Frontal cortex (tissue), 4 donors: Measurements from ENCODE around the gene TRIM33. TPM values are rescaled to one million over a fixed set of nuclear protein-coding genes. Genes with fewer than 3 reads are reported as not detected.
"Not testable (repeated sequence)": the region's sequence is repeated elsewhere in the genome, so short reads cannot be mapped to it uniquely, and the experiment has no call there.

ENCODE experiments used
- DNase-seq, 2 donors: peaks; one replicate each; pipeline ENCODE4 v3.0.0; 2012; ENCODE audit warnings: low spot score in 2 of 2
- FAIRE-seq: peaks from 2 replicates; lab custom pipeline; 2012; peaks lifted over from hg19 to GRCh38; lab: Jason Lieb, UNC
- total RNA-seq: library from RNA; depleted of rRNA; stranded (reverse); fragments of >200 nt; gene quantifications from one replicate; pipeline ENCODE4 v1.2.3, GENCODE V29; 2014
- donor health status: control.
- donor health status: control.
- donor health status: control.

Gene TRIM33
- total RNA-seq, 1 donor from 2014 or later = 74.6 TPM

DNA sequence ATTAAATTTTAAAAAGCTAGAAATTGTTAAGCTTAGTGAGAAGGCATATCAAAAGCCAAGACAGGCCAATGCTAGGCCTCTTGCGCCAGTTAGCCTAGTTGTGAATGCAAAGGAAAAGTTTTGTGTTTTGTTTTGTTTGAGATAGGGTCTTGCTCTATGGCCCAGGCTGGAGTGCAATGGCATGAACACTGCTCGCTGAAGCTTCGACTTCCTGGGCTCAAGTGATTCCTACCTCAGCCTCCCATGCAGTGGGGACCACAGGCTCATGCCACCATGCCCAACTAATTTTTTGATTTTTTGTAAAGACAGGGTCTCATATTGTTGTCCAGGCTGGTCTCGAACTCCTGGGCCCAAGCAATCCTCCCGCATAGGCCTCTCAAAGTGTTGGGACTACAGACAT lies 40.3 kb downstream of the TRIM33 start:
- no peak for FAIRE-seq
- DNase-seq = no peak

DNA sequence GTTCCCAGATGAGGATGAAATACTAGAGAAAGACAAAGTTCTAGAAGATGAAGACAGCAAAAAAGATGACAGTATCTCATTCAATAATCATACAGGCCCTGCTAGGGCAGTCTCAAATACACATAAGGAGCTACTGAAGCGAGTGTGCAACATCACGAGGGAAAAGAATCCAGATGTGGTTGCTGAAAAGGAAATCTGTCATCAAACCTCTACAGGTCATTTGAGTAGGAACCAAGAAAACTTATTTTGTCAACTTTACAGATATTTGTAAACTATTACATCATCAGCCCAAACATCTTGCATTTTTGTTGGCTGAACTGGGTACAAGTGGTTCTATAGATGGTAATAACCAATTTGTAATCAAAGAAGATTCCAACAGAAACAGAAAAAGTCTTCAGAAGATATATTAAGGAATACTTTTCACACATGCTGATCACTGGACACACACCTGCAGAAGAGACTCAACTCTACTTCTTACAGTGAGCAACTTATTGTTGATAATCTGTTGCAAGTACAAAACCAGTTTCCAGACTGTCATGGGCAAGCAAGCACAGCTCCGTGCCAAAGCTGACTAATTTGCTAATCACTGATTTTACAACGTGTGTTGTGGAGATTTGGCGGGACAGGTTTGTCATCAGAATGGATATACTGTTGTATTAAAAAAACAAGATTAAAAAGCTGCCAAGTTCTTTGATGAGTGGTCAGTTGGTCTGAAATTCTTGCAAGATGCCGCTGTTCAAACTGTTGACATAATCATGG lies 42.1 kb downstream of the TRIM33 start:
- FAIRE-seq (no peak), DNase-seq (no peak)

DNA sequence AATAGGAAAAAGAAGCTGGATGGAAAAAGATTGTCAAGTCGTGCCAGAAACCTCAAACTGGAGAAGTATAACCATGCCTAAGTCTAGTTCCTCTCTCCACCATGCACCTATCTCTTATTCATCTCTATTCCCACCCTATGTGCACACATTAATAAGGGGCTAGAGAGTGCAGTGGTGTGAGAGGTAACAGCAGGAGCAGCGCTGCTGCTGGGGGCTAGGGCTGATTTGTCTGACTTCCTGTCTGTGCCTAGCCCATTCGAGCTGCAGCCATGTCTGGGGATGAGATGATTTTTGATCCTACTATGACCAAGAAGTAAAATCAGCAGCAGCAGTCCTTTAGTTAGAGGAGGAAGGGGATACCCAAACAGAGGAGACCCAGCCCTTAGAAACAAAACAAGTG lies 43.0 kb downstream of the TRIM33 start:
- DNase-seq = no peak
- no peak for FAIRE-seq

DNA sequence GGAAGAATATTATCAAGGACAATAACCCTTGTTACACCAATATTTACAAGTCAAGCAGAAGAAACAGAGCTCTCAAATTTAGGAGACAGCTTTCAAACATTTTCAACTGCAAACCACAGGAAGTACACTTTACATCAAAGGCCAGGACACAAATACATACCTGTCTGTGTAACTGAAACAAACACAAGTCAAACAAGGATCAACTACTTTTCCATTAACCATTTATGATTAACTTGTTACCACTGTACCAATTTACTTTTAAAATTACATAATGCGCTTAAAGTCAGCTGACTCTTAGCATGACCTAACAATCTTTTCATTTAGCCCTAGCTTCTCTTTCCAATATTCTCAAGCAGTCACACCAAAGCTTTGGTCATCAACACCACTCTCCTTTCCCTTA lies 43.5 kb downstream of the TRIM33 start:
- no peak for FAIRE-seq
- DNase-seq = no peak

DNA sequence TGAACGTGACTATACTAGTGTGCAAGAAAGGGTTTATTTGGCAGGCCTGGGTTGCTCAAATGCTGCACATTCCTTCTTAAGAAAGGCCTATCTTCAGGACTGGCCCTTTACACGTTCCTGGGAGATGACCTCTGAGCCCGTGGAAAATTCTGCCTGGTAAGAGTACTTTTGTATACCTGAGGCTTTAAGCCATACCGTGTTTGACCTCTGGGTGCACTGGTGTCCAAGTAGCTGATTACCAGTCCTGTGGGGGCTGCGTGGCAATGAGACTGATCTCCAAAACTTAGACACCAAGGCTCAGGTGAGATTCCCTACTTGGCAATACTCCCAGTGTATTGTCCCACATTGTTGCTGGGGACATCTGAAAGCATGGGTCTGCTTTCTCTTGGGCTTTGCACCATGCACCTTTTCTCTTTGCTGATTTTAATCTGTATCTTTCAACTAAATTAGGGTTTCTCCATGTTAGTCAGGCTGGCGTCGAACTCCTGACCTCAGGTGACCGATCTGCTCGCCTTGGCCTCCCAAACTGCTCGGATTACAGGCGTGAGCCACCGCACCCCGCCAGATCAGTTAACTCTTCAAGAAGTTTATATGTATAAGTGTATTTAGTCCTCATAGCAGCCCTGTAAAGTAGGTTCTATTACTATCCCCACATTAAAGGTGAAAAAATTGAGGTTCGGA lies 44.5 kb downstream of the TRIM33 start:
- DNase-seq (no peak), FAIRE-seq (no peak)

DNA sequence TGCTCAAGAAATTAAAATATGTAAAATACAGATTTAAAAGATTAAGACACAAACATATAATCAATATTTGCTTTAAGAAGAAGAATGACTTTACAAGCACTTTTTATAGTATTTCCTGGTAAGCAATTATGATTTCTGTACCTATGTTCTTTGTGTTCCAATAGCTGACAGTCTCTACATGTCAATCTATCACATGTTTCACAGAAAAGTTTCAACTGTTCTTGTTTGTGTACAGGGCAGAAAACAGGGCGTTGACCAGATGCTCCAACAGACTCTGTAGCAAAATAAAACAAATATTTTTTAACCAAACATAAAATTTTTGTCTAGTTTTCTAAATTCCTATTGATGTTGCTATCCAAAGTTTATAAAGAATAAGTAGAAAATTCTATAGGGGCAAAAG lies 48.0 kb downstream of the TRIM33 start:
- DNase-seq (no peak), FAIRE-seq (no peak)

DNA sequence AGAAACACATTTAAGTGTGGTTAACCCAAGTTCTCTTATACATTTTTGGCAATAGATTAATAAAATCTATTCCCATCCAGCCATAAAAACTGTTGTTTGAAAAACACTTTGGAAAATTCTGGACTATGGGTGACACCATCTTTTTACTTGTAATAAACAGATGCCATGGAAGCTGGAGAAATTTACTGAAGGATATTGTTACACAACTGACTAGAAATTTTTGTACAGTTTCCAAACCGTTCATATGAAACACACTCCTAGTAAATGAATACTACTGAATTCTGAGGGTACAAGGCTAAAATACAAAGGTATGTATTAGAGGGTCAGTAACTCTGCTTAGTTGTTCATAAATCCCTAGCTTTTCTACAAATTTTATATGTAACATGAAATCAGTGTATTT lies 48.7 kb downstream of the TRIM33 start:
- FAIRE-seq = no peak
- DNase-seq = no peak

DNA sequence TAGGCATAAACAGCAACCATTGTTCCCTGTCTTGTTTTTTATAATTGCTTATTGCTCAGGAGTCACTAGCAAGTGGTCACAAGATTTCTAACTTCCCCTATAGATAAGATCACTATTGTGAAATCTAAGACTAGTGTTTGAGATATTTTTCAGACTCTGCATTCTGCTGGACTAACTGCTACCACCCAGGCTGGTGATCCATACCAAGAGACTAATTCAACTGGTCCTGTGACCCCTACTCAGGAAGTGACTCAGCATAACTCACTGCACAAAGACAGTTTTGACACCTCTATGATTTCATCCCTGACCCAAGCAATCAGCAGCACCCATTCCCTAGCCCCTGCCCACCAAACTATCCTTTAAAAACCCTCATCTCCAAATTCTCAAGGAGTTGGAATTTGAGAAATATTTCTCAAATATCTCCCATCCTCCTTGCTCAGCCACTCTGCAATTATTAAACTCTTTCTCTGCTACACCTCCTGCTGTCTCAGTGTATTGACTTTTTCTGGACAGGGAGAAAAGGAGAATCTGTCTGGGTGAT lies 52.7 kb downstream of the TRIM33 start:
- no peak for FAIRE-seq

DNA sequence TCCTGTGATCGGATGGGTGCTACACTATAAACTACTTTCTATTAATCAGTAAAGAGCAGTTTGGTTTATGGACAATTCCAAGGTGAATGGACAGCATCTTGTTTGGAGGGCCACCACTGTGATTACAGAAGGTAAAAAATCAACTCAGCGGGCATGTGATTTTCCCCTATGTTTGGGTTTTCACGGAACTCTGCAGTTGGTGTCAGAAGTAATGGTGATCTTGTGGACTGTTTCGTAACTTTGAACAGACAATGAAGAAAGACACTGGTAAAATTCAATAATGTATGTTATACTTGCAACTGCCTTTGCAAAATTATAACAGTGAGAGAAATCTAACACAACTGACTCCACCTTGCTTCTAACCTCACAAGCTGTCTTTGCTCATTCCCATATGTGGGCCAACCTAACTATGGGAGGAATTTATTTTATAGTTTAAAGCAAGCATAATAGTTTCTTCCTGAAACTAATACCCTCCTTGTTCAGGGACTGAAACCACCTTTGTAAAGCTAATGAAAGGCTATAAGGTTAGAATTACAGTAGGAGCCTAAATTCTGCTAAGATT lies 53.2 kb downstream of the TRIM33 start:
- no peak for FAIRE-seq

More for the DNA sequence above, 52.7 kb downstream of the TRIM33 start:
- DNase-seq = no peak

DNA sequence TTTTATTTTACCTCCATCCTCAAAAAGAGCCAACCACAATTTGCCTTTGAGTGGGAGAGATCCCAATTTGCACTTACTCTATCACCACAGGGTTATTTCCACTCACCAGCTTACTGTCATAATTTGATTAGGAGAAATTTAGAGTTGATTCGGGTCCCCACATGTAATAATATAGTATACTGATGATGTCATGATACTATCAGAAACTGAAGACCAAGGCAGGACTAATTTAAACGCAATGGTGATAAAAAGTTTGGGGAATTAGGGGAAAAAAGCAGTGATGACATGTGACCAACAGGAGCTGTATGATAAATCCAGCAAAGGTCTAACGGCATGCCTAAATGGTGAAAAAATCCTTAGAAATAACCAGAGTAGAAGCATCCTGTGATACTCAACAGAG lies 54.4 kb downstream of the TRIM33 start:
- DNase-seq (no peak), FAIRE-seq (no peak)

More for the DNA sequence above, 53.2 kb downstream of the TRIM33 start:
- no peak for DNase-seq

DNA sequence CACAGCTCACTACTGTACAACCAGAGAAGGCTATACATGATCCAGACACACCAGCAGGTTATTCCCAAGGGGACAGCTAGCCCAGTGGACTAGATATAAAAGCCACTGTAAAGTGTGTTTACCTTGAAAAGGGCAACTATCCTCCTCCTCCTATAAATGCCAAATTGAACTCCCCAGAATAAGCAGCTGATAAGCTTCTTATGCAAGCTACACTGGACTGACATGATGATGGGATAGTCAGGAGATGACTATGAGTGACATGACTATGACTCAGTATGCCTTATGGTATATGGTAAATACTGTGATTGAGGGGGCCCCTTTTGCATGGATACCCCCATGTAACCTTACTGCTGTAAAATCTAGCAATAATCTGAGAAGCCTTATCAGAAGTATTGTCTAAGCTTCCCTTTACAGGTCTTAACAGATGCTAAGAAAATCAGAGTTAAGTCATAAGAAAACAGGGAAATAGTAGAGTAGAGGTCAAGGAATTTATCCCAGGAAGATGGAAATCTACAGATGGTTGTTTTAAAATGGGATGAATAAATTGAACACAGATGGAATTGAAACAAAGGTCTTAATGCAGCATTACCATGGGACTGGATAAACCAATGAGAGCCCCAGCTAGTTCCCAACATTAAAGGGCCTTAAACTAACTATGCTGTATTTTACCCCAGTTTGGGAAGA lies 55.8 kb downstream of the TRIM33 start:
- FAIRE-seq (no peak), DNase-seq (no peak)

DNA sequence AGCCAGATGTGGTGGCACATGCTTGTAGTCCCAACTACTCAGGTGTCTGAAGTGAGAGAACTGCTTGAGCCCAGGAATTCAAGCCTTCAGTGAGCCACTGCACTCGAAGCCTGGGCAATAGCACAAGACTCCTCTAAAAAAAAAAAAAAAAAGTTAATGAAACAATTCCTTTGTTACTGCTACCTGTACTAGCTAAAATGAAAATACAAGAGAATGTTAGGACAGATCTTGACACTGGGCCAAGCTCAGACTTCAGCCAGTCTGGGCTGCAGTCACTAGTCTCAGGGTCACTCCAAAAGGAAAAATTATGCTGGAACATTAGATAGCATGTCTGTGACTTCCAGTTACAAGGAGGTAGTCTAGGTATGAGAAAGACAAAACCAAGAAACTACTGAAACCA lies 56.5 kb downstream of the TRIM33 start:
- FAIRE-seq (no peak), DNase-seq (no peak)

DNA sequence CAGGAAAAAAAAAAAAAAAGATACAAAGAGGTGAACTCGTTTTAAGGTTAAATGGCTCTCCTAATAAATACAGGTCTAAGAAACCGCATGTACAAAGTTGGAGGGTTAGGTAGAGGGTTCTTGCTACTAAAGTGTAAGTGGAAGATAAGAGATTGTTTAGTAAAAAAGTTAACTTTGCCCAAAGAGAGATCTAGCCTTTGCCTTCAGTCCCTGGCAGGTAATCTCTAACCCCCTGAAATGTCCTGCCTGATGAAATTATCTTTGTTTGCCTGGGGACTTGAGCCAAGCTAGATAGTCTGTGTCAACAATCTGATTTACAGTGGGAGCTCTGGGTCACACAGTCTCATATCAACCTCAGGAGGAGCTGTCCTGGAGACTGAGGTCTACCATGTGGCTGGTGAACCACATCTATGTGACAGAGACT lies 57.6 kb downstream of the TRIM33 start:
- DNase-seq = no peak
- no peak for FAIRE-seq

DNA sequence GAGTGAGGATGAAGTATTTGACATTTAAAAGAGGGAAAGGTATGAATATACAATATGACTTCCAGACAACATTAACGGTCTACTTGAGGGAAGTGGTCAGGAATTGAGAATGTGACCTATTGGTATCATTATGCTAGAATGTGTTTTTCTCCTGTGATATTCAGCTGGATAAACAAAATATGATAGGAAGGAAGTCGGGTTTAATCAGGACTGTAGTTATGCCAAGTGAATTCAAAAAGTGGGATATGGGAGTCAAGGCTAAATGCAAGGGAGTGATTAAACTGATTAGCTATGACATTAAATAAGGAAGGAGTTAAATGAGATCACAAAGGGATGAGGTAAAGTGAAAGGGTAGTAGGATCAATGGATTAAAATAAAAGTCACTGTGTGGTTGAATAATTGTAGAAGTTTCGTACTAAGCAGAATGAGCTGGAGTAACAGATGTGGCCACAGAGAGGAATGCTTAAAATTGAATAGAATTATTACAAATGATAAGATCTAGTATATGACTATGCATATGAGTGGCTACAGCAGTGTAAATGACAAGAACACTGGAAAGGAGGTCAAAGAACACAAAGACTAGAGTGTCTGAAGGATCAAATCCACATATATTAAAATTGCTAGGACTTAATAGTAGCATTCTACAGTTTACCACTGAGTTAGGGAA lies 62.5 kb downstream of the TRIM33 start:
- DNase-seq (no peak), FAIRE-seq (no peak)

DNA sequence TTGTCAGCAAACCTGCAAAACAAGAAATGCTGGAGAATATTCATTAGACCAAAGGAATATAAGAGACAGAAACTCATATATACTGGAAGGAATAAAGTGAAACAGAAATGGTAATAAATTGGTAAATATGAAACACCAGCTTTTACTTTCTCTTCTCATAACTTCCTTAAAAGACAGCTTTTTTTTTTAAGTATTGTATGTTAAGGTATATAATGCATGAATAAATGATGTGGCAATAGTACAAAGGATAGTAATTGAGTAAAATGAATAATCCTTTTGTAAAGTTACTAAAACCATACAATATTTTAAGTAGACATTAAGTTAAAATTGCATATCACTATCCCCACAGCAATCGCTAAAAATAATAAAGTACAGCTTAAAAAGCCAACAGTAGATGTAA lies 64.8 kb downstream of the TRIM33 start:
- DNase-seq (no peak), FAIRE-seq (no peak)

DNA sequence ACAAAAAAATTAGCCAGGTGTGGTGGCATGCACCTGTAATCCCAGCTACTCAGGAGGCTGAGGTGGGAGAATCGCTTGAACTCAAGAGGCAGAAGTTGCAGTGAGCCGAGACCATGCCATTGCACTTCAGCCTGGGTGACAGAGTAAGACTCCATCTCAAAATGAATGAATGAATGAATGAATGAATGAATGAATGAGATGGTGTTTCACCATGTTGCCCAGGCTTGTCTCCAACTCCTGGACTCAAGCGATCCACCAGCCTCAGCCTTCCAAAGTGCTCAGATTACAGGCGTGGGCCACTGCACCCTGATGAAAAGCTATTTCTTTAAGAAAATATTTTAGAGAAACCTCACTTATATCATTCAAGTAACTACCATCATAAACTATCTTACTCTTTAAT lies 67.8 kb downstream of the TRIM33 start:
- FAIRE-seq, DNase-seq: not testable (repeated sequence)

DNA sequence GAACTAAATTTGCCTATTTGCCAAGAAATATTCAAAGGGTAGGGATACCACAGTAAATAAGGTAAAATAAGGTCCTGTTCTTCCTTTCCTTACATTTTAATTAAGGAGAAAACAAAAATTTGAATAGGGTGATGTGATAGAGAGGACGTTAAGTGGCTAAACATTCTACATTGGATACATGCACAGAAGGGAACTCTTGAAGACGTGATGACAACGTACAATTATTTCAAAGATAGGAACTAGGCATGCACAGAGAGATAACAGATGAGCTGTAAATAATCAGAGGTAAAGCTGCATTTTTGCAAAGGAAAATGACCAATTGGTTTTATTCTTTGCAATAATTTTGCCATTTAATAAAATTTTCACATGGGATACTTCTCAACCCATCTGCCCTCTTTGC lies 69.7 kb downstream of the TRIM33 start:
- DNase-seq (no peak), FAIRE-seq (no peak)

DNA sequence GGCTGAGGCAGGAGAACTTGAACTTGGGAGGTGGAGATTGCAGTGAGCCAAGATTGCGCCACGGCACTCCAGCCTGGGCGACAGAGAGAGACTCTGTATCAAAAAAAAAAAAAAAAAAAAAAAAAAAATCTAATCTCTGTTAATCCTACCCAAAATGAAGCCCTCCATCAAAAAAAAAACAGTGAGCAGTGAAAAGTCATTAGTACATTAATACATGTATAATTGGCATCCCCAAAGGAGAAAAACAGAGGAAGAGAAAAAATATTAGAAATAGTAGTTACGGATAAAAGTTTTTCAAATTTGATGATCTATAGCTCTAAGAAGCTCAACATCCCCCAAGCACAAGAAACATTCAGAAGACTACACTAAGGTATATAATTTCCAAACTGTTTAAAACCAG lies 71.6 kb downstream of the TRIM33 start:
- no peak for FAIRE-seq
- DNase-seq = no peak

DNA sequence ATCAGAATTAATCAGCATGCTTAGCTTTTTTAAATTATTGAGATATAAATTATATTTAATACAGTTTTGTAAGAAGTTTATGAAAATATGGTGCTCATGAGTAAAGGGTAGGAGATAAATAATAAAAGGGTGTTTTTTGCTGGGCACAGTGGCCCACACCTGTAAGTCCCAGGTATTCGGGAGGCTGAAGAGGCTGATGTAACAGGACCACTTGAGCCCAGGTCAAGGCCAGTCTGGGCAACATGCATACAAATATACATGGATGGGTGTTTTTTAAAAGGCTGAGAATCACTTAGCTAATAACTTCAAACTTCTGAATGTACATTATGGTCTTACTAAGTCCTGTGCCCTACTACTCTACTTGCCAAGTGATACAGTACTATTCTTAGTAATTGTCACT lies 73.2 kb downstream of the TRIM33 start:
- DNase-seq (no peak), FAIRE-seq (no peak)

DNA sequence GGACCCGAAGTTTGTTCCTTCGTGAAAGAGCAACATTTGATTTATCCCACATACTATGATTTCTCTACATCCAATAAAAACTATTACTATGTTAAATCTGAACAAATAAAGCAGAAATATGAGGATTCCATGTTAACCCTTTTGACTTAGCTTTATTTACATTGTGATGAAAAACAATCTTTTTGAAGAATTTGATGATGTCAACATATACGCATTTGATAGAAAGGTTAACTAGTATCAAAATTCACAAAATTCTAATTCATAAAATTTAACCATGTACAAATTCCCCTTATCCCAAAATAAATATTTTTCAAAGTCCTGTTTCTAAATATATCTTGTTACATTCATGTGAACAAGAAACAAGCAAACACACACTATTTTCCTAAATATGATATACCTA lies 74.2 kb downstream of the TRIM33 start:
- no peak for DNase-seq
- no peak for FAIRE-seq
